Measurements from ENCODE around the gene FIBCD1.

Gene FIBCD1

DNA sequence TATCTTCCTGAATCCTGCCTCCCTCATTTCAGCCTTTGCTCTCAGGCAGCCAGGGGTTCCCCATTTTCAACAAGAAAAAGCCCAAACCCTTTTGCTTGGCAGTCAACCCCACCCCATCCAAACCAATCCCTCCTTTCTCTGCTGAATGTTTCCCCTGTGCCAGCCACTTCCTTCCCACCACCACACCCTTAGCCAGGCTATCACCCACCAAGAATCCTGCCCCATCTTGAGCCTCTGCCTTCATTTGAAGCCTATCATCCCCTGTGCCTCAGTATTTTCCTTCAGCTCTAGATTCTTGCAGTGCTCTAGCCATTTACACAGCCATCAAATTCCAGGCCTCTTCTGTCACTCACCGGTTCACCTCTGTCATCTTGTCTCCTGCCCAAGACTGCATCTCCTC lies 15.3 kb upstream of the FIBCD1 start:
- DNase-seq = no peak

DNA sequence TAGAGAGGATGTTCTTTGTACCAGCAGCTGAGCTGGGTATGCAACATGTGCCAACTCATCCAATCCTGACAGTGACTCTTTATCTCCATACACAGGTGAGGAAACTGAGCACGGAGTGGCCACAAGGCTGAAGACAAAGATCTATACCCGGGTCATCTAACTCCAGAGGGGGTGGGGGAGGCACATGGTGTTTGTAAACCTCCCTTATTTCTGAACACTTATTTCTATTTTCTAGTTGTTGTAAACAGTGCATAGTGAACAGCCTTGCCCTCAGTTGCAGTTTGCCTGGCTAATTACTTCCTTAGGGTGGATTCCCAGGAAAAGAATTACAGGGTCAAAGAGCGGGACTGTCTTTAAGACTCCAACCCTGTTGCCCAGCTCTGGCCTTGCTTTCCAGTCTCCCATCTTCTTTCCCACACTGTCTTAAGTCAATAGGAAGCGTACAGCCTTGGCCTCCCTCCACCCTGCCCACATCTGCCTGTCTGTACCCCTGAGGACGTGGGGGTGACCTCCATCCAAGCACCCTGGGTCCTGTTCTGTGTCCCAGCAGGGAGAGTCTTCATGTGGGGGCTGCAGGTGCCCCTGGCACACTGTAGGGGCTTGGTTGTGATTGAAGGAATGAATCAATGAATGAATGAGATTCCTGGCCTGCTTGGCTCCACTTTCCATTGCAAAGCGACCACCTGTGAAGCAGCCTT lies 13.2 kb upstream of the FIBCD1 start:
- DNase-seq = no peak

DNA sequence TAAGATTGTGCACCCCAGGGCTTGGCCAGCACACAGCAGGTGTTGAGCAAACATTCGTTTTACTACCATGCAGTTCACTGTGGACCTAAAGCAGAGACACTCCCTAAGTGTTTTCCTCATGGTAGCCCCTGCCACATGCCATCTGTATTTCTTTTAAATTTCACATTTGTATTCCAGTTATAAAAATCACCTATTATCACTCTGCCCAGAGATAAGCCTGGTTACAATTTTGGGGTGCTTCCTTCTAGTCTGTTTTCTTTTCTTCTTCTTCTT lies 10.9 kb upstream of the FIBCD1 start:
- no peak for DNase-seq

DNA sequence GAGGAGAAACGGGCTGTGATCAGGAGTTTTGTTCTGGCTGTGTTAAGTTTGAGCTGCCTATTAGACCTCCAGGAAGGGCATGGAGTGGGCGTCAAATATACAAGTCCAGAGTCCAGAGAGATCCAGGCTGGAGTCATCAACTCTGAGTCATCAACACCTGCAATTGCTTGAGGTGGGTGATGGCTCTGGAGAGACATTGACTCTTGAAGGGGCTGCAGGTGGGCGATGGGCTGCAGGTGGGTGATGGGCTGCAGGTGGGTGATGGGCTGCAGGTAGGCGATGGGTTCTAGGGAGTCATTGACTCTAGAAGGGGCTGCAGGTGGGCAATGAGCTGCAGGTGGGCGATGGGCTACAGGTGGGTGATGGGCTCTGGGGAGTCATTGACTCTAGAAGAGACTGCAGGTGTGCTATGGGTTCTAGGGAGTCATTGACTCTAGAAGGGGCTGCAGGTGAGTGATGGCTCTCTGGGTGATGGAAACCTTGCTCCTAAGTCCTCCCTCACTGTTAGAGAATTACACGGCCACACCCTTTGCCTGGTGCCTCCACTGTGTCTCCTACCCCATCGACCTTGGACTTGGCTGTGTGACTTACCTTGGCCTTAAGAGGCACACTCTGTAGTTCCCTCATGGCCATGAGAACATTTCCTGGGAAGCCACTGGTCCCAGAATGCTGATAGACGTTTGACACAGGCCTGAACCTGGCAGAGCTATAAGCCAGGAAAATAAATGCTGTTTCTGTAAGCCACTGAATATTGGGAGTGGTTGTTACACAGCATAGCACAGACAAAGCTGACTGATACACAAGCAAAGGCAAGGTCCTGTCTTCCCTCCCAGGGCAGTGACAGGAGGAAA lies 10.4 kb upstream of the FIBCD1 start:
- DNase-seq = no peak

DNA sequence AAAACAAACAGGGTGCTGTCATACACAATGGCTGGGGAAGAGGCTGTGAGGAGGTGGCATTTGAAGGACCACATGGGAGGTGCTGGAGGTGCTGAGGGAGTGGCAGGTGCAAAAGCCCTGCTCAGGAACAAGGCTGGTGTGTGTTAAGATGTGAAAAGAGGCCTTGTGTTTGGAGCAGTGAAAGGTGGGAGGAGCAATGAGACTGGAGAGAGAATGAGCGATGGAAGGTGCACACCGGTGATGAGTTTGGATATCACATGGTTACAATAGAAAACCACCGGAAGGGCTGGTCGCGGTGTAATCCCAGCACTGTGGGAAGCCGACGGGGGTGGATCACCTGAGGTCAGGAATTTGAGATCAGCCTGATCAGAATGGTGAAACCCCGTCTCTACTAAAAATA lies 9.2 kb upstream of the FIBCD1 start:
- no peak for DNase-seq

DNA sequence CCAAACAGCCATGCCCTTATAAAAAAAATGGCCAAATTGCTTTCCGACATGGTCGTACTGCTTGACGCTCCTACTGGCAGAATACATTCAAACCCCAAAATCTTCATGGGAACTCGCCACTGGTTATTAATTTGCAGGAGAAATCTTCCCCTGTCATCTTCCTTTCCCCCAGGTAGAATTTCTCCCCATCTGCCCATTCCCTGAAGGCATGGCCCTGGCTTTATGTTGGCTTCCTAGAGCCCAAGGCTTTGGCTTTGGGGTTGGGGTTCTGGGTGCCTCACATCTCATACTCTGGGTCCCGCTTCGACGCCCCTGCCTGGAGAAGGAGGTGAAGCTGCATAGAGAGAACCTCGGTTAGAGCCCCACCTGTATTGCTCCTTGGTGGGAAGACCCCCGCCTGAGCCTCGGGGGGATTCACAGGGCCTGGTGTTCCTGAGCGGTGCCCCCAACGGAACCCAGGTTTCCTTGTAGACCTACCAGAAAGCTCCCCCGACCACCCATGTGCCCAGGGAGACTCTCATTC lies 8.6 kb upstream of the FIBCD1 start:
- no peak for DNase-seq

DNA sequence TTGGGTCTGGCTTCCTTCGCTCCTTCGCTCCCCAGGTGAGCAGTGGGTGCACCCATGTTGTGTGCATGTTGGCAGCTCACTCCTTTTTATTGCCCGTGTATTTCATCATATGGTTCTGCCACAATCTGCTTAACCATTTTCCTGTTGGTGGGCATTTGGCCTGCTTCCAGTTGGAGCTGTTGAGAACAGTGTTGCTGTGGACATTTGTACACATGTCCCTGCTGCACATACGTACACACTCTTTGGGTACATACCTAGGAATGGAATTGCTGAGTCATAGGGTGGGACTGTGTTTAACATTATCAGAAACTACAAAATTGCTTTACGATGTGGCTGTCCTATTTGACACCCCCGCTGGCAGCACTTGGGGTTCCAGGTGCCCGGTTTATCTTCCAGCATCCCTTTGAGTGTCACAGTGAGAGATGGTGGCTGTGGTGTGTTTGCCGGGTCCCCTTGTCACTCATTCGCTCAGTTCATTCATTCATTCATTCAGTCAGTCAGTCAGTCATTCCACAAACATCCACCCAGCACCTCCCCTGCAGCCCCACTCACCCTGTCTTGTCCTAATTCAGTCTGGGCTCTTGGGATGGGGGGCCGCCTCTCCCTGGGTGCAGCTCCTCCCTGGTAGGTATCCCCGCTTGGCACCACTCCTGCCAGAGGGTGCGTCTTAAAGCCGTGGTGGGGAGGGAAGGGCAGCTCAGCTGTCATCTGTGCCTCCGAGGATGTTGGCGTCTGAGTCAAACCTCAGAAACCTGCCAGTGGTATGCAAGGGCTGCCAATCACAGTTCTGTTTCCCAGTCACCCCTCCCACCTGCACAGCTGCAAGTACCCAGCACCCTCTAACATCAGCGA lies 7.9 kb upstream of the FIBCD1 start:
- DNase-seq = peak; percentile 79

DNA sequence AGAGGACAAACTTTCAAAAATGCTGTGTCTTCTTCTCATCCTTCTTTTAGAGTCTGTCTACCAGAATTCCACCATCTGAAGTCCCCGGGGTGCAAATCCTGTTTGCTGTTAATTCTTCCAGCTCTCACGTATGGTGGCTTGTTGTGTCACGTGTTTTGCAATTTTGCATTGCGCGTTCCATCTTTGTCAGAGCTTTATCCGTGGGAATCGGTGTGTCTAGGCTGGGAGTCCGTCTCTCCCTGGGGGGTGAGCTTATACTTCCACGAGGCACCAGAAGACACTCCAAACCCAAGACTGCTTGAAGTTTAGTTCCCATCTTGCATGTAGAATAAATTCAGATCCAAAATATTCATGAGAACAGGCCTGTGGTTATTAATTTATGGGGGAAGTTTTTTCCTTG lies 6.1 kb upstream of the FIBCD1 start:
- DNase-seq = no peak

DNA sequence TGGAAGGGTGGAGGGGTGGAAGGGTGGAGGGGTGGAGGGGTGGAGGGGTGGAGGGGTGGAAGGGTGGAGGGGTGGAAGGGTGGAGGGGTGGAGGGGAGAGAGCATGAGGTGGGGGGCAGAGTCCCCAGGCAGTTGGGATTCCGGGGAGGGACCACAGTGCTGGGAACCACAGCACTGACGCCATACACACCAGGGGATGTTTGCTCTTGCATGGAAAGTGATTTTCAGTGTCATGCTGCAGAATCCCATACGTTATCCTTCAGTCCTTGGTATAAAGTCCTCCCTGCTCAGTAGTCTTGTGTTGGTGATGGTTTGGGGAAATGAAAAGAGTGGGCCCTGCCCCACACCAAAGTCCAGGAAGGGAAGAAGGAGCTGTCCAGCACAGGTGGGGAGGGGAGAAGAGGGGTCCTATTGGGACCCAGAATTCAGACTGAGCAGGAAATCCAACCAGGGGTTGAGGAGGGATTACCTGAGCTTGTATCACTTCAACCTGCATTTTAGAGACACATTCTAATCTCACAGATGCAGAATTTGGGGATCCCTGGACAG lies 5.5 kb upstream of the FIBCD1 start:
- no peak for DNase-seq

DNA sequence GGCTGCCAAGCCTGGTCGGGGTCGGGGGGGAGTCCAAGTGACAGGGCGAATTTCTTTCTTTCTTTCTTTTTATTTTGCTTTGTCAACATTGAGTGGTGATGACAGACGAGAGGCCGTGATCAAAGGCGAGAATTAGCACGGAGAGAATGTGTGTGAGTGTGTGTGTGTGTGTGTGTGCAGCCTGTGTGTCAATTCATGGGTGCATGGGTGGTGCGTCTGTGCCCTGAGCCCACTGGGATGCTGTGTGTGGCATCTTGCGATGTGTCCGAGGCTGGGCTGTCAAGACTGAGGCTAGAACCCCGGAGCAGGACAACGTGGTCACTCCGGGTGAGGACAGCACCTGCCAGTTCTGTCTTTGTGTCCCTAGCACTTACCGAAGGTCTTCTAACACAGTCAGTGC lies 4.7 kb upstream of the FIBCD1 start:
- DNase-seq = no peak

DNA sequence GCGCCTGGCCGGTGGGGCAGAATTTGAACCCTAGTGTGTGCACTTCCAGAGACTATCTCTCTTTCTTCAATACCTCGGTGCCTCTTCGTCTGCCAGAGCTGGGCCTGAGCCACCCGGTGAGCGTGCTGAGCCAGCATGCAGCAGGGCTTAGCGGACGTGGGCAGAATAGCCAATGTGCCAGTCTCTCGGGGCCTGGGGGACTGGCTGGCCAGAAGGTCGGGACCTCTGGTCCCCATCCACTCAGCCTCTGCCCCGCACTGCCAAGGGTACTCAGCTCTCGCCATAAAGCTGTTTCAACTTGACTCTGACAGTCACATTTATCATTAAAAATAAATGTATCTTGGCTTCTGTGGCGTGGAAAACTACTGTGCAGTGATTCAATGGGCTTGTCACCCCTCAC lies 4.2 kb upstream of the FIBCD1 start:
- DNase-seq = no peak

DNA sequence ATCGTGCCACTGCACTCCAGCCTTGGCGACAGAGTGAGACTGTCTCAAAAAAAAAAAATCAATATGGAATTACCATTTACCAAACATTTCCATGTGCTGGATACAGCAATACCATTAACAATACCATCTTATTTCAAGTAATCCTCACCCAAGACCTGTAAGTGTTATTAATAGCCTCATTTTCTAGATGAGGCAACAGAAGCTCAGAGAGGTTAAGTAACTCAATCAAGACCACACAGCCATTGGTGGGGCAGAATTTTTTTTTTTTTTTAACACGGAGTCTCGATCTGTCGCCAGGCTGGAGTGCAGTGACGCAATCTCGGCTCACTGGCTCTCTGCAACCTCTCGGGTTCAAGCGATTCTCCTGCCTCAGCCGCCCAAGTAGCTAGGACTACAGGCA lies 3.6 kb upstream of the FIBCD1 start:
- DNase-seq = no peak

DNA sequence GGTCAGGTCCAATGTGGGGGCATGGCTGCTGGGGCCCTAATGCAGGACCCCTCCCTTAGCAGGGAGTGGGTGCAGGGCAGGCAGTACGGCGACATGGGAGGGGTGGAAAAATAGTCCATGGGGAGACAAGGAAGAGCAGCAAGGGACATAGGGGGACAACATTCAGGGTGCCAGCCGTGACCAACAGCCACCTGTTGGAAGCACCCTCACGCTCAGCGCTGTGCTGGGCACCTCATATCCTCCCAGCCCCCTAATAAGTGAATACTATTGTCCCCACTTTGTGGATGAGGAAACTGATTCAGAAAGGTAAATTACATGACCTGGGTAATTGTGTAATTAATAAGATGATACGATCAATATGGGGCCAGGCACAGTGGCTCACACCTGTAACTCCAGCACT lies 3.0 kb upstream of the FIBCD1 start:
- no peak for DNase-seq

DNA sequence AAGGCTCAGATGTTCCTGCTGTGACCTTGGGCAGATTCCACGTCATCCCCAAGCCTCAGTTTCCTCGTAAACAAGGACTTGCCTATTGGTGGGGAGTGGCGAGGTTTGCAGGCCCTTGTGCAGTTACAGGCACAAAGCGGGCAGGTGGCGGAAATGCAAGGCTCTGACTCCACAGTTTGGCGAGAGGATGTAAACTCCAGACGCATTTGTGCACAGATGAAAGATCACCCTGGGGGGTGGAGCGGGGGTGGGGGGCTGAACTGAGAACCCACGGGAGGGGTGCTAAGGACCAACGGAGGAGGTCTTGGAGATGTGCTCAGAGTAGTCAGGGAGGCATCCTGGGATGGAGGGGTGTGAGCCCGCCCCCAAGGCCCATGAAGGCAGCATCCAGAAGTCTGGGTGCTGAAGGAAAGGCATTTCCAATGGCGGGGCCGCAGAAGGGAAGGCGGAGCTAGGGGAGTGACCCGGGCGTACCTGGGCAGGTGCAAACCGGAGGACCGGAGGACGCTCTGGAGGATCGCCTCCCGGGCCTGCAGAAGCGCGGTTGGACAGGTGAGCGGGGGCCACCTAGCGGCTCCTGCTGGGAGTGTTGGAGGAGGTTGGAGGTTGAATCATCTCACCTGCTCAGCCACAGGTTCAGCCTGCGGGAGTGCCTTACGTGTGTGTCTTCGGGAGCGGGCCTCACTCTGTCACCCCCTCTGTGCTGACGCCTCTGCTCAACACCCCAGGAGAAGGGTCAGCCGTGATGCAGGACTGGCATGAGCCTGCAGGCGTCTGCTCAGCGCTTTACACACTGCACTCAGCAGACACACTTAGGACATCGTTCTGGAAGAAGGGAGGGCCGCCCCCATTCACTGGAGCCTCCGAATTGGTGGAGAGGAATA lies 1.9 kb upstream of the FIBCD1 start:
- DNase-seq = peak; percentile 92

DNA sequence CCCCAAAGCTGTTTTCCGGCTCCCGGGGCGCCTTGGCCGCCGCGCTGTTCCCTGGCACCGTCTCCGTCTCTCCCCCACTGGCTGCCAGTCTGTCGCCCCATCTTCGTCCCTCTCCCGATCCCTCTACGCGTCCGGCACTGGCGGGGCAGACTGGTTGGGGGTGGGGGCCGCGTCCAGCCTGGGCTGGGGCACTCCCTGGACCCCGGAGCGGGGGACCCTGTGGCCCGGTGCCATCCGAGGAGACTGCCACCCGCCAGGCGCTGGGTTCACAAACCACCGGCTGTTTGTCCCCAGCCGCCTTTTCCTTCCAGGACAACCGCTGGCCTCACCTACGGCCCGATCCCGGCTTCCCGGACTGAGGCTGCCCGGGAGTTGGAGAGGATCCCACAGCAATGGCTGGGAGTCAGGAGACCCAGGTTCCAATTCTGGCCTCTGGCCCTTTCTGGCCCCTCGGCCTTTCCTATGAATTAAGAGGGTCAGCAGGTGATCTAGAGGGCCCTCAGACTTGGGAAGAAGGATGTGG lies 1.0 kb upstream of the FIBCD1 start:
- DNase-seq = no peak

DNA sequence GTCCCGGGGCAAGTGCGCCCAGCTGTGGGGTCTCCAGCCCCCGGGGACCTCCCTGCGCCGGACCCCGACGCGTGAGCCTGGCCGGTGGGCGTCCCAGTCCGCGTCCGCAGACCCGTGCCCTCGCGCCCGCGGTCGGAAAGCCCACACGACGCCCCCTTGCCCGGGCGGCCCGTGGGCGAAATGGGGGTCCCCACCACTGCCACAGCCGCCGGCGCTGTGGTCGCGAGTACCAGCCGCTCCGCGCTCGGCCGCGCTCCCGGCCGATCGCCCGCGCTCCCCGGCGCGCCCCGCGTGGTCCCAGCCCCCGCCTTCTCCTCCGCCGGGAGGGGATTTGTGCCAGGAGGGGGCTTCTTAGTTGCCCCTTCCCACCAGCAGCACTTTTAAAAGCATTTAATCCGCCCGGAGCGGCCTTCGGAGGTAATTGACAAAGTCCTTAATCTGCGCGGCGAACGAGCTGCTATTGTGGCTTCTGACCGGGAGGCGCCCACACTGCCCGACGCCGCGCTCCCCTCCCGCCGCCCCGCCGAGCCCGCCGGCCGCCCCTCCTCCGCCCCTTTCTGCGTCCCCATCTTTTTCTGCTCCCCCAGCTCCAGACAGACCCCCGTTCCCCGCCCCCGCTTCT lies 469 bp upstream of the FIBCD1 start:
- DNase-seq = no peak

DNA sequence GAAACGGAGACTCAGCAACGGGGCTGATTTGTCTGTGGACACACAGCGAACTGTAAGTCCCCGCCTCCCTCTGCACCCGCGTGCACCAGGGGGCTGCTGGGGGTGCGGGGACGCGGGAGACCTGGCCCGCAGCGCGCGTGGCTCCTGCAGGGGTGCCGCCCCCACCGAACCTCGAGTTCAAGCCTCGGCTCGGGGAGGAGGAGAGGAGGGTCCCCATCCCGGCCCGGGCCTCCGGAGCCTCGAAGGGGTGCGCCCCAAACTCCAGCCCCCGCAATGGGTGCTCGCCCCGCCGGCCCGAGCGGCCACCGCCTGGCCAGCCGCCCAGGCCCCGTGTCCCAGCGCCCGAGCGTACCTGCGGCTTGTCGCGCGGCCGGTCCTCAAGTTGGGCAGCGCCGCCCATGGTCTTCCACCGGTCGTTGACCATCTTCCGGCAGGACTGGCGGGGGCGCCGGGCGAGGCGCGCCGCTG lies 829 bp downstream of the FIBCD1 start:
- no peak for DNase-seq

DNA sequence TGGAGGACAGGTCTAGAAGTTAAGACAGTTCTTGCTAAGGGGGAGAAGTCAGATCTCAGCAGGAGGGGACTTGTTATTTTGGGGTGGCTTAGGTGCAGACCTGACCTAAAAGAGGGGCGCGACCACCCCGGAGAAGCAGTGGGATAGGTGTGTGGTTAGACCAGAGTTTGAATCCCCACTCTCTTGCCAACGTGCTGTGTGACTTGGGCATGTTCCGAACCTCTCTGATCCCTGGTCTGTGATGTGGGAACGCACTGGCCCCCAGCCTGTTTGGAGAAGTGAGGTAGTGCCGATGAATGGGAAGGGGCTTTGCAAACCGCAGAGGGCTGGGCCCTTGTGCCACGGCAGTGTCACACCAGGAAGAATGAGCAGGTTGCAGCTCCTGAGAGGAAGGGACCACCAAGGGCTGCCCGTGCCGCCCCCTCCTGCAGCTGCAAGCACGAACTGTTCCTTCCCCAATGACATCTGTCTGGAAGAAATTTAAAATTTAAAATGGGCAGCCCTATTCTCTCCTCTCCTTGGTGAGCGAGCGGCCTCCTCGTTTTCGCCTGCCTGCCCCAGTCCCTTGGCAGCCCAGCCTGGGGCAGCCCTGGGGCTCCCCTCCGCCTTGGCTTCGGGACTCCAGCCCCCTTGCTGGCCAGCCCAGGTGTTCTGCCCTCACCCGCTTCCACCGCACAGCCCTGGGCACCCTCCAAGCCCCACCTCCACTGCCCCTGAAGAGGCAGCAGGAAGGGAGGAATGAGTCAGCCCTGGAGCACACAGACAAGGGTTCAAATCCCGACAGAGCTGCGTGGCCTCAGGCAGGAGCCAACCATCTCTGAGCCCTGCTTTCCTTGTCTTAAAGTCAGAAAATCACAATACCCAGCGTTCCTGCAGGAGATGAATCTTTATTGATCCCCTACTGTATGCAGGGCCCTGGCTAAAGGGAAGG lies 1.6 kb downstream of the FIBCD1 start:
- DNase-seq = no peak

DNA sequence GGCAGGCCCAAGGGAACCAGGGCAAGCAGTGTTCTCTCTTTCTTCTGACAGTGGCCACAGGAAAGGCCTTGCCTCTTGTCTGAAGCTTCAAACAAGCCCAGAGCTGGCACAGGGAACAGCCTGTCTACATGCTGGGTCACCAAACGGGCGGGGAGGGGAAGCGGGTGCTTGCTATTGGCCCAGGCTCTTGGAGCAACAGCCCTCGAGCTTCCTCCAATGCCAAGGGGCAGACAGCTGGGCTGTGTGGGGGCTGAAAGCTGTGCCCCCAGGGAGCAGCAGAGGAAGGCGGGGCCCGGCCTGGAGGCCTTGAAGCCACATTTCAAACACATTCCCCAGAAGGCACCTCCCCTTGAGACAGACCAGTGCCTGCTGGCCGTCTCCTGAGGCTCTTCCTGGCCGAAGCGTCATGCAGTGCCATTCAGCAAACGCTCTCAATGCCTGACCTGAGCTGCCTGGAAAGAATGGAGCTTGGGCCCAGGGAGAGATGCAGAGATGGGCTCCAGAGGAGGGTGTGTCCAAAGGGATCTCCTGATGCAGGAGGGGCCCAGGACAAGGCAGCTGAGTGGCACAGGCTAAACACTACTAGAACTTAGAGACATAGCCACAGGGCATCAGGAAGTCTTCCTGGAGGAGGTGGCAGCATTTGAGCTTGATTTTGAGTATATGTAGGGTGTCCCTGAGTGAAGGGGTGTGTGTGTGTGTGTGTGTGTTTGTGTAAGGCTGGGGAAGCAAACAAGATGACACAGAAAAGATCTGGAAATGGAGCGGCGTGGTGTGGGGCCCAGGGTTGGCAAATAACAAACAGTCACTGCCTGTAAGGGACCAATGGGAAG lies 2.5 kb downstream of the FIBCD1 start:
- DNase-seq = no peak
